Prostate gland (tissue), 2 donors: ENCODE data around the gene MSS51. TPM values are rescaled to one million over a fixed set of nuclear protein-coding genes. Genes with fewer than 3 reads are reported as not detected.

ENCODE experiments used
- DNase-seq: peaks from one replicate; pipeline ENCODE4 v3.0.0-alpha.2; 2019; ENCODE audit warnings: low spot score
- H3K27ac ChIP-seq, 2 donors: fragments of 200-600 bp; sonication (generic); 2 replicates each; pipeline ENCODE4 v1.5.1; 2017 to 2019
- H3K27me3 ChIP-seq: fragments of 200-600 bp; sonication (generic); replicated peaks from 2 replicates; pipeline ENCODE4 v1.5.1; 2019; ENCODE audit not compliant: insufficient read depth
- H3K36me3 ChIP-seq, 2 donors: fragments of 200-600 bp; sonication (generic); 1 replicate in 1 of 2; 2 replicates in 1 of 2; pipeline versions ENCODE4 v1.5.1 to v1.8.1; 2017 to 2019
- H3K4me1 ChIP-seq: fragments of 200-600 bp; sonication (generic); replicated peaks from 2 replicates; pipeline ENCODE4 v1.5.1; 2019
- H3K4me3 ChIP-seq, 2 donors: fragments of 200-600 bp; sonication (generic); 2 replicates each; pipeline ENCODE4 v1.5.1; 2017 to 2019
- H3K9me3 ChIP-seq: fragments of 200-600 bp; sonication (generic); 2 replicates; pipeline ENCODE4 v1.5.1; 2017
- POLR2A ChIP-seq: fragments of 450-650 bp; IDR thresholded peaks from one replicate; pipeline ENCODE4 v1.6.1; 2016; ENCODE audit warnings: antibody characterized with exemption, mild to moderate bottlenecking
- POLR2AphosphoS5 ChIP-seq: sonication (generic); formaldehyde crosslinking; IDR thresholded peaks from one replicate; pipeline ENCODE4 v1.6.1; 2017; ENCODE audit warnings: antibody characterized with exemption
- WGBS: methylation state at CpG from one replicate; pipeline ENCODE4 v1.1.5; 2018; 5-methylcytosine and 5-hydroxymethylcytosine counted together
- intact Hi-C: fragments of 100-400 bp; cut with DNase I; formaldehyde crosslinking; loops from one replicate; pipeline ENCODE4 v1.14.2; 2022
- total RNA-seq, 2 donors: library from RNA; depleted of rRNA; stranded (reverse); fragments of >200 nt; gene quantifications; one replicate each; pipeline ENCODE4 v1.1.0, GENCODE V29; 2016
- TF ChIP-seq, protein P1 (sequence below), 4 experiments: fragments of 200-600 bp in 2 of 4; fragments of 450-650 bp in 2 of 4; sonication (generic) in 2 of 4; IDR thresholded peaks; 1 replicate in 3 of 4; 2 replicates in 1 of 4; pipeline ENCODE4 v1.5.1; 2016 to 2019; ENCODE audit warnings: antibody characterized with exemption in 4 of 4, mild to moderate bottlenecking in 2 of 4, moderate library complexity in 2 of 4

The MSS51 gene
- total RNA-seq, 2 donors from 2014 or later, result 2.2 to 2.4 TPM

DNA sequence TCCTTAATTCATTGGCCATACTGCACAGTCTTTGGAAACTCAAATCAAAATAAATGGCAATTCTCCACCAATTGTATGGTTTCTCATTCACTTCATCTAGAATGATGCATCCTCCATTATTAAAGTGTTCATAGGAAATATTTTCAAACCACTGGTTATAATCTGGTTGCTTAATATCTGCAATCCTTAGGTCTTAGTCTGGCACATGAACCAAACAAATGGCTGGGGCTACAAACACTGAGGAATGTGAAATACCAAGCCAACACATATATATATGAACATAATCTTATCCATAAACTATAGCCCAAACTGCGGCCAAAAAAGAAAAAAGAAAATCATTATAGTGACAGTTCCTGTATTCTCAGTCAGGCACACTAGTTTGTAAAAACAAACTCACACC lies 5.7 kb upstream of the MSS51 start:
- Histone ChIP-seq H3K4me1 (no peaks in the 10 kb centered on the region), H3K4me3 (no peak overlapping the region), H3K9me3 (no peaks in the 10 kb centered on the region), H3K27me3 (no peaks in the 10 kb centered on the region), H3K27ac (no peak overlapping the region), H3K36me3 (peaks cover 0 to 4% of the 10 kb centered on the region in 2 donors)
- TF ChIP-seq POLR2A (no peak), POLR2AphosphoS5 (no peak)
- TF ChIP-seq, protein P1, sequence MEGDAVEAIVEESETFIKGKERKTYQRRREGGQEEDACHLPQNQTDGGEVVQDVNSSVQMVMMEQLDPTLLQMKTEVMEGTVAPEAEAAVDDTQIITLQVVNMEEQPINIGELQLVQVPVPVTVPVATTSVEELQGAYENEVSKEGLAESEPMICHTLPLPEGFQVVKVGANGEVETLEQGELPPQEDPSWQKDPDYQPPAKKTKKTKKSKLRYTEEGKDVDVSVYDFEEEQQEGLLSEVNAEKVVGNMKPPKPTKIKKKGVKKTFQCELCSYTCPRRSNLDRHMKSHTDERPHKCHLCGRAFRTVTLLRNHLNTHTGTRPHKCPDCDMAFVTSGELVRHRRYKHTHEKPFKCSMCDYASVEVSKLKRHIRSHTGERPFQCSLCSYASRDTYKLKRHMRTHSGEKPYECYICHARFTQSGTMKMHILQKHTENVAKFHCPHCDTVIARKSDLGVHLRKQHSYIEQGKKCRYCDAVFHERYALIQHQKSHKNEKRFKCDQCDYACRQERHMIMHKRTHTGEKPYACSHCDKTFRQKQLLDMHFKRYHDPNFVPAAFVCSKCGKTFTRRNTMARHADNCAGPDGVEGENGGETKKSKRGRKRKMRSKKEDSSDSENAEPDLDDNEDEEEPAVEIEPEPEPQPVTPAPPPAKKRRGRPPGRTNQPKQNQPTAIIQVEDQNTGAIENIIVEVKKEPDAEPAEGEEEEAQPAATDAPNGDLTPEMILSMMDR (IDR thresholded peaks at IDR 0.05), result no peak
- WGBS, result 97% methylated on average over 1 of the region's 1 CpG
- no peak for DNase-seq
- intact Hi-C loops, result no loop called here

DNA sequence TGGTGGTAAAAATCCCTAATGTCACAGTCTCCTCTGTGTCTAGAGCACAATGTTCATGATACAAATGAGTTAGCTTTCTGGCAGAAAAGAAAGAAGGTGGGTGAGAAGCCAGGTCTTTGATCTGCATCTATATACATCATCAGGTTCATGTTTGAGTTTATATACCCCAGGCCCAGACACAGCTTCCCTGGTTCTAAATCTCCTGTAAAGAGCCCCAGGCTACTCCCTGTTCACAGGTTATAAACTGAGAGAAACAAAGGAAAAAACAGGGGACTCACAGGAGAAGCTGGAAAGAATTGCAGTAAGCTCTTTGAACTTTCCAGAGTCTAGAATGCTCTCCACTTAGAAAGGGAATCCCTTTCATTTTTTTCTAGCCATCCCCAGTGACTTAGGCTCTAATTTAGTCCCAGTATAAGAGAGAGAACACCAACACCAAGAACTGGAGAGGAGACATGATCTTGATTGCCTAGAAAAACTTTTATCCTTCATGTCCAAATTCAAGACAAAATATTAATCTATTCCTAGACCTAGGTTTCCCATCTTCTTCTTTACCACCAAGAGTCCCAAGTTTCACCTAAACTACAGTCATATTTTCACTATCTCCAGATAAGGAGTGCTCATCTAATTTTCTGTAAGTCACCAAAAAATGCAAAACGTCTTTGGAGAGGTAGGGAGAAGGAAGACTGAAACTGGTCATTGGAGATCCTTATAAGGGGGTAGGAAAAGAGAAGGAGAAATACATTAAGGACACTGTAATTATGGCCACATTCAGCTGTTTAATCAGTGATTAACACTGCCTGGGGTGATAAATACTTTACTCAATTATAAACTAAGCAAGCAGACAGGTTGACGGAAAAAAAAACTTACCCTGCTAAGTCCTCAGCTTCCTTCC lies 469 bp downstream of the MSS51 start:
- DNase-seq, result no peak
- H3K27me3 ChIP-seq, result no peaks in the 10 kb centered on the region
- intact Hi-C loops, result no loop called here
- H3K27ac ChIP-seq, result no peak overlapping the region
- no peaks in the 10 kb centered on the region for H3K9me3 ChIP-seq
- no peaks in the 10 kb centered on the region for H3K4me1 ChIP-seq
- TF ChIP-seq POLR2A, result no peak
- TF ChIP-seq, protein P1 (IDR thresholded peaks at IDR 0.05), result no peak
- TF ChIP-seq POLR2AphosphoS5, result no peak
- H3K4me3 ChIP-seq, result no peak overlapping the region
- peaks cover 0 to 4% of the 10 kb centered on the region in 2 donors for H3K36me3 ChIP-seq
- 73% methylated on average over 2 of the region's 2 CpGs for WGBS

DNA sequence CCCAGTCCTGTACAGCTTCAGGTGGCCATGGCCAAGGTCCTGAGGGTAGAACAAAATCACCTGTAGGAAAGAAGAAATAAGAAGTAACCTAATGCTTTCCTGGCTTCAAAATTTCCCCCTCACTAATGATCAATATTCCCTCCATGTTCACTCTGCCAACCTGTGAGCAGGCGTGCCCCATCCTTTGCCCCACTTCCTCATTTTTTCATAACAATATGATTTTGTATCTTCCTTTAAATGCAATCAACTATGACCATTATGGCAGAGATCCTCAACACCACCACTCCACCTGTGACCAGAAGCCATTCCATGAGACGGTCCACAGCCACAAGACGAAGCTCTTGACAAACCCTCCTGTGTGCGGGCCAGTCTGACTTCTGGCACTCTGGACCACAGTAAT lies 7.0 kb downstream of the MSS51 start:
- no peak overlapping the region for H3K27ac ChIP-seq
- H3K36me3 ChIP-seq, result peaks cover 0 to 6% of the 10 kb centered on the region in 2 donors
- H3K9me3 ChIP-seq, result no peaks in the 10 kb centered on the region
- DNase-seq, result no peak
- no peaks in the 10 kb centered on the region for H3K27me3 ChIP-seq
- WGBS, result 97% methylated on average over 4 of the region's 4 CpGs
- TF ChIP-seq POLR2A (no peak), POLR2AphosphoS5 (no peak)
- TF ChIP-seq, protein P1 (IDR thresholded peaks at IDR 0.05), result no peak
- H3K4me1 ChIP-seq, result no peaks in the 10 kb centered on the region
- no peak overlapping the region for H3K4me3 ChIP-seq
- intact Hi-C loops, result no loop called here

DNA sequence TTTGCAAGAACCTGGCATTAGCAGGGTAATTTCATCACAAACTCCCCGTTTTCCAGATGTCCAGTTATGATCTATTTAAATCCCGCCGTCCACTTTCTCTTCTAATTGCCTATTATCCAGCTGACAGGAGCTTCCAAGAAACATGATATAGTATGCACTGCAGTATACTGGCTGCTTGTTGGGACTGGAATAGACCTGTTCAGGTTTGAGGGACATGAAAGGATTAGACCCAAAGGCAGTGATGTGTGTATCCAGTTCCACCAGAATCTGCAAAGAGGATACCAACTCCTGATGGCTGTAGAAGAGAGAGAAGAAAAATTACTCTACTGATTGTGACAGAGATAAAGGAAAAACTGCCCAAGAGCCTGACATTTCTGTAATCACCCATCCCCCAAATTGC lies 8.9 kb downstream of the MSS51 start:
- Histone ChIP-seq H3K36me3 (peaks cover 0 to 6% of the 10 kb centered on the region in 2 donors), H3K4me1 (no peaks in the 10 kb centered on the region), H3K4me3 (no peak overlapping the region), H3K9me3 (no peaks in the 10 kb centered on the region), H3K27me3 (no peaks in the 10 kb centered on the region), H3K27ac (no peak overlapping the region)
- DNase-seq, result no peak
- TF ChIP-seq POLR2AphosphoS5, result no peak
- TF ChIP-seq, protein P1 (IDR thresholded peaks at IDR 0.05), result no peak
- no peak for TF ChIP-seq POLR2A
- WGBS, result 65% methylated on average over 3 of the region's 3 CpGs
- intact Hi-C loops, result no loop called here

DNA sequence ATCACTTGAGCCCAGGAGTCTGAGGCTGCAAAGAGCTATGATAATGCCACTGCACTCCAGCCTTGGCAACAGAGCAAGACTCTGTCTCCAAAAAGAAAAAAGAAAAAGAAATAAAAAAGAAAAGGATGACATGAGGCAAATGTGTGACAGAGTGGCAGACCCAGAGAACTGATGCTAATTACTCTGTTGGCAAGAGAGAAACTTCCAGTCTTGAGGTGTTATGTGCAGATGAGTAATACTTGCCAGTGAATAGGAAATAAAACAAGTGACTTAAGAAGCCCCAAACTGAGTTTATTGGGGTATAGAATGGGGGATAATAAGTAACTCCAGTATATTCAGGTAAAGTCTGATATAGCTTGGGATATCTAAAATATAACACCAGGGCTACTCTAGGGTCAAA lies 10.1 kb downstream of the MSS51 start:
- H3K4me3 ChIP-seq, result no peak overlapping the region
- TF ChIP-seq, protein P1 (IDR thresholded peaks at IDR 0.05), result no peak
- TF ChIP-seq POLR2AphosphoS5, result no peak
- TF ChIP-seq POLR2A, result no peak
- H3K36me3 ChIP-seq, result peaks cover 0 to 6% of the 10 kb centered on the region in 2 donors
- no peaks in the 10 kb centered on the region for H3K9me3 ChIP-seq
- no peaks in the 10 kb centered on the region for H3K27me3 ChIP-seq
- no peak overlapping the region for H3K27ac ChIP-seq
- no peaks in the 10 kb centered on the region for H3K4me1 ChIP-seq
- intact Hi-C loops, result no loop called here
- no peak for DNase-seq
